ENCODE measurements around the gene CTNND2.

Gene CTNND2

GRCh38 chr5:11904265-11904906 is at the start of gene CTNND2:
TSS of gene CTNND2 (minus strand) at chr5:11904446. CDS start at chr5:11903853, 593 bp downstream.
- peak; percentile 28 for DNase-seq

DNA sequence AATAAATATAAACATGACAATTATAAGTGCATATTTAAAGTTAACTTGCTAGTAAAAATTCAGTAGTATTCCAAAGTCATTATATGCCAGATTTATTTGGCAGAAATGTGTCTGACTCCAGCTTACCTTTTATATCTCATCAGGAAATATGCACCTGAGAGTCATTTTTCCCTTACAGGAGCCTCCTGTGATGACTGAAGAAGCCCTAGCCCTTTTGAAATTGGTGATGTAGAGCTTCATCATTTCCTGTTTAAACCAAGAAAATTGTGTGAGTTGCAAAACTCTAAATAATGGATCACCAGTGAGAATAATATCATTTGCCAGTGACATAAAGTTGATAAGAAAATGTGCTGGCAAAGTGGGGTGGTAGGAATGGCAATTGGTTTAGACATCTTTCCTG is 42.1 kb upstream of the CTNND2 start:
- DNase-seq, result no peak

- no peak for DNase-seq
These were observed 37.3 kb upstream of the CTNND2 start for GRCh38 chr5:11941566-11941965.

DNA sequence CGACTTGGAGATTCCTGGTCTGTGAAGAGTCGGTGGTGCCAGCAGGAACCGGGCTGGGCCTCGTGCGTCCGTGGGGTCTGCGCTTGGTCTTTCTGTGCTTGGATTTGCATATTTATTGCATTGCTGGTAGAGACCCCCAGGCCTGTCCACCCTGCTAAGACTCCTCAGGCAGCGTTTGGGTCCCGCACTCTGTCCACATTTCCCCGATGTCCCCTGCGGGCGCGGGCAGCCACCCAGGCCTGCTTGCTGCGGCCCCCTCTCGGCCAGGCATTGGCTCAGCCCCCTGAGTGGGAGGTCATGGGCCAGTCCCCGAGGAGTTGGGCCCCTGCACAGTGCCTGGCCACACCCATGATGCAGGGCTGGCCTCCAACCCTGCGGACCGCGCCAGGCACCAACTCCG is 27.4 kb upstream of the CTNND2 start:
- DNase-seq, result no peak

- DNase-seq, result no peak
These were observed 24.7 kb upstream of the CTNND2 start for GRCh38 chr5:11928909-11929308.

GRCh38 chr5:11925701-11926100 is 21.5 kb upstream of the CTNND2 start:
- DNase-seq, result no peak

GRCh38 chr5:11922394-11922793 is 18.1 kb upstream of the CTNND2 start:
- no peak for DNase-seq

DNA sequence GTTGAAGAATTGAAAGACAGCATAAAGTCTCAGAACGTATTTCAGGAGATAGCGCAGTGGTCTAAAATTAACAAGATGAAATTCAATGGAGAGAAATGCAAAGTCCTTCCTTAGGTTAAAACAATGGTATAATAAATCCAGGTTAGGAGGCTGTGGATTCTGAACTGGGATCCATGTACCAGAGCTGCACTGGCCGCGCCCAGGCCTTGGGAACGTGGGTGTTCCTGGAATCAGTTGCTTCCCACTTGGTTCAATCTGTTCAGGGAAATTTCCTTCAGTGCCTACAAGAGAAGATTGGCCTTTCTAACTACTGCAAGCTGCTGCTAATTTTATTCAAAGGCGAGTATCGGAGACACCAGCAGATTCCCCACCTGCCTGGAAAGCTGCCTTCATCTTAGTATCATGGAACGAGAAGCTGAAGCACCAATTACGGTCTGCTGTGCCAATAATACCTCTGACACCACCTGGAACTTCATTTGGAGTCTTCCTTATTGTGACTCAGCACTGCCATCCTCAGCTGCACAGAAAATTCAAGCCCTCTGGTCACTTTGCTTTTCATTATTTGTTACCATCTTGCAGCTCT is 14.3 kb upstream of the CTNND2 start:
- DNase-seq, result no peak

DNA sequence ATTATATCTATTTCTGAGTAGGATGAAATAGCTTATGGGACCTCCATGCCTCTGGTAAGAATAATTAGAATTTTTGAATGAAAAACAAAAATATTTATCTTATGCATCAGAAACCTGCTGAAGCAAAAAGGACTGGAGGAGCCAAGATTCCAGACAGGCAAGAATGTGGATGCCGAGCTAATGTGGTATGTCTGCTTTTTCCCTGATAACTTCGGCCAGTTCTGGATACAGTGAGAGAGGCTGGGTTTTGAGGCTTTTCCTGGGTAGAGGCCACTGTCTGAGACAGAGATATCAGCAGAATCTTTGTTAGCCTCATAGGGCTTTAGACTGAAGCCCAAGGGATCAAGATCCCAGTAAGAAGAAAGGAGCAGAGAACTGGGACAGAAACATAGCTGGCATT is 5.2 kb upstream of the CTNND2 start:
- DNase-seq, result no peak

GRCh38 chr5:11906497-11906896 is 2.3 kb upstream of the CTNND2 start:
- DNase-seq, result no peak

GRCh38 chr5:11905206-11905605 is 960 bp upstream of the CTNND2 start:
- DNase-seq, result no peak

DNA sequence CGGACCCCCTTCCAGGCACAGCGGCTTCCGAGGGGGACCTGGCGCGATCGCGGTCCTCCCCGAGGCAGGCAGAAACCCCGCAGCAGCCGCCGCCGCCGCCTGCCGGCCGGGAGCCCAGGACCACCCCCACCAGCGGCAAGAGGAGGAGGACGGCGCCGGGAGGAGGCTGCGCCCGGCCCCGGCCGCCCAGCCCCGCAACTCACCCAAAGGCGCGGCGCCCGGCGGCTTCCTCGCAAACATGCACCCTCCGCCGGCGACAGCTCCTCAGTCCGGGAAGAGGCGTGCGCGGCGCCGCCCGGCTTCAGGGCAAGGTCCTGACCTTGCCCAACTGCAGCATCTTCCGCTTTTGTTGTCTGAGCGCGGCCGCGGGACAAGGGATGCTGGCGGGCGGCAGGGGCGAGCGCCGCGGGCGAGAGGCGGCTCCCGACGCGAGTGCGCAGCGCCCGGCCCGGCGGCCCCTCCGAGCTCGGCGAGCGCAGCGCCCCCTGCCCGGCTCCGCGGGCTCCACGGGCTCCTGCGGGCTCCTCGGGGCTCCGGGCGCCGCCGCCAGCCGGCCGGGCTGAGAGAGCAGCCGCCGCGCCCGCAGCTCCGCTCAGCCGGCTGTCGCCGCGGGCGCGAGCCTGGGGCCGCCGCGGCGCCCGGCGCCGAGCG is 507 bp downstream of the CTNND2 start:
- no peak for DNase-seq

GRCh38 chr5:11903121-11903613 is 1.1 kb downstream of the CTNND2 start:
- peak; percentile 30 for DNase-seq

DNA sequence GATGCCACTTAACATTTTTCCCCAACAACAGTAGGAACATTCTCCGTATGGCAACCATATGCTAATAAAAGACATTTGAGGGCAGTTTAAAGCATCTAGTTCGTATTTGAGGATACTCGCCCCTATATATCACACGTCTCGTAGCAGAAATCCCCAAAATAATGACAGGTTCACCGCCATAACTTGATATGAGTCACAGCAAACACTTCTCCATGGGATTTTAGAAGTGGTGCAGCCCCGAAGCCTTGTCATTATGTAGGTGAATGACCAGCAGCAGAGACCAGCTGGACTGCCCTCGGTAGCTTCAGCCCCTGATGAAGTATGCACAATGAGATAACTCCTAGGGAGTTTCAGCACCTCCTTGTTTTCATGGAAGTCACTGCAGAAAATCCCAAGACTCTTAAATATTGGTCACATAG is 2.0 kb downstream of the CTNND2 start:
- DNase-seq, result no peak

GRCh38 chr5:11898787-11899186 is 5.5 kb downstream of the CTNND2 start:
- DNase-seq, result no peak

- DNase-seq, result no peak
These were observed 6.5 kb downstream of the CTNND2 start for GRCh38 chr5:11897781-11898180.

DNA sequence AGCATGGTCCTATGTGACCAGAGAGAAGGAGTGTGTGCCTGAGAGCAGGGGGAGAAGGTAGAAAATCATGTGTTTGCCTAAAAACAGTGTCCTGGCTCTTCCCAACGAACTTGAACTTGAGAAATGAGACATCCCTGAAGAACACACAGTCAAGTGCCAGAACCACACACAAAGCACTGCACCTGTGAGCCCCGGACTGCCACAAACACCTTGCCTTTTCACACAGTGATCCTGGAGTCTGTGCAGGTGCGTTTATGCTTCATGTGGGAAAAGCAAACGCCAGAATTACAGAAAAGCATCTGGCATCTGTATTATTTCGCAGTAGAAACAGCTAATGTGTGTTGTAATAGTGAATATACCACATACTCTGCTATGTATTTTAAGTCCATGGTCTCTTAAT is 9.3 kb downstream of the CTNND2 start:
- DNase-seq, result no peak

- DNase-seq, result no peak
These were observed 11.4 kb downstream of the CTNND2 start for GRCh38 chr5:11892832-11893231.

- DNase-seq, result no peak
These were observed 13.5 kb downstream of the CTNND2 start for GRCh38 chr5:11890777-11891176.

DNA sequence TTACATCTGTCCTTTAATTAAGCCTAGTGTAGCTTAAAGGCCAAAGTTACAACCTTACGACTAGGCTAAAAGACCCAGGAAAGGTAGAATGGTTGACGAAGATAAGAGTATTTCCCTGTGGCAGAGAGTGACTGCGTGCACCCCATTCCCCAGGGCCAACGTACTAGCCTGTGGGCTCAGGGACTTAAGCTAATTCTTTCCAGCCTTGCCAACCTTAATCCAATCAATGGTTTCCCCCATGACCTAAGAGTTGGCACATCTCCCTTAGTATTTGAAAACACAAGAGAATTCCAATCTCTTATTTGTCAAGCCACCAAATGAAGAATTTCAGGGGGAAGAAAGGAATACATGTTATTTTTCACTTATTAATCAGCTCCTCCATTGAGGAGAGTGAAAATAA is 16.0 kb downstream of the CTNND2 start:
- no peak for DNase-seq

DNA sequence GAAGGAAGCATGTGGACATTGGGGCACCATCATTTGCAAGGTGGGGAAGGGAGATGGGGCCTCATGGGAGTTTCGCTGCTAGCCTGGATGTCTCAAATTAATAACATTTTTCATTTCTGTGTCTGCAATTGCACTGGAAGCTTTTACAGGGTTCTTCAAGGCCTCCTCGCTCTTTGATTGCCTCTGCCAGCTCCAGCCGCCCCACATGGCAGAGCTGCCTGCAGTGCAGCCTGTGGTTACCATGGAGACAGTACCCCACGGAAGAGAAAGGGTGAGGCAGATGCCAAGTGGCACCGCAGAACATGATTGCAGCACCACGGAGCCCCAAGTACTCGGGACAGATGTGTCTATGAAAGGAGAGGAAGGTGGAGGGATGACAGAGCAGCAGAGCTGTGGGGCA is 25.4 kb downstream of the CTNND2 start:
- DNase-seq, result no peak

GRCh38 chr5:11873587-11873986 is 30.7 kb downstream of the CTNND2 start:
- no peak for DNase-seq

DNA sequence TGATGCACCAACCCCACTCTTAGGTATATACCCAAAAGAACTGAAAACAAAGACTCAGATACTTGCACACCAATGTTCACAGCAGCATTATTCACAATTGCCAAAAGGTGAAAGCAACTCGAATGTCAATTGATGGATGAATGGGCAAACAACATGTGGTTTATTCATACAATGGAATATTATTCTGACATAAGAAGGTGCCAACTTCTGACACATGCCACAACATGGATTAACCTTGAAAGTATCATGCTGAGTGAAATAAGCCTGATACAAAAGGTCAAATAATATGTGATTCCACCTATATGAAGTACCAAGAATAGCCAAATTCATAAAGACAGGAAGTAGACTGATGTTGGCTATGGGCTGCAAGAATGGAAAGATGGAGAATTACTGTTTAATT is 35.0 kb downstream of the CTNND2 start:
- DNase-seq, result no peak

- no peak for DNase-seq
These were observed 40.3 kb downstream of the CTNND2 start for GRCh38 chr5:11863911-11864310.
